ENCODE measurements around the gene IFFO2. TPM values are rescaled to one million over a fixed set of nuclear protein-coding genes. Genes with fewer than 3 reads are reported as not detected.

Gene IFFO2
- total and polyA plus RNA-seq, 2 donors (not counting 3 experiments of a cell fraction or from before 2014, with no cell fraction given), result 31.1 to 31.3 TPM

DNA sequence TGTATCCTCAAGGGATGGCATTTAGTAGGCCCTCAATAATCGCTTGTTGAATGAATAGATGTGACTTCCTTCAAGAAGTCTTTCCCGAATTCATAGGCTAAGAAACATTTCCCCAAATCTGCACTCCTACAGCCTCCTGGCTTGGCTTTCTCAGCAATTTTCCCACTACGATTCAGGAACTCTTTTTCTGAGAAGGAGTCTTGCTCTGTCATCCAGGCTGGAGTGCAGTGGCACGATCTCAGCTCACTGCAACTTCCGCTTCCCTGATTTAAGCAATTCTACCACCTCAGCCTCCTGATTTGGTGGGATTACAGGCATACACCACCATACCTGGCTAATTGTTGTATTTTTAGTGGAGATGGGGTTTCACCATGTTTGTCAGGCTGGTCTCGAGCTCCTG is 37.9 kb upstream of the IFFO2 start:
- H3K4me1 ChIP-seq (ENCODE audit: control insufficient read depth, extremely low read depth, insufficient read depth, low read length), result no peaks in the 10 kb centered on the region
- H3K4me2 ChIP-seq (ENCODE audit: insufficient read depth, low read length), result no peak overlapping the region
- H3K79me2 ChIP-seq (ENCODE audit: control insufficient read depth, insufficient read depth, low read length), result no peaks in the 10 kb centered on the region
- H3K36me3 ChIP-seq (ENCODE audit: control insufficient read depth in 2 of 2, extremely low read depth in 1 of 2, insufficient read depth in 2 of 2, low read length in 2 of 2), result no peaks in the 10 kb centered on the region
- DNase-seq (ENCODE audit: low read depth, low spot score), result no peak
- FAIRE-seq, result no peak
- H3K27ac ChIP-seq (ENCODE audit: insufficient read depth, low read depth, low read length), result no peak overlapping the region
- no peaks in the 10 kb centered on the region for H3K9me1 ChIP-seq (replicated peaks; ENCODE audit: control insufficient read depth, extremely low read depth, insufficient read depth, low read length)
- intact Hi-C loops (cut with micrococcal nuclease), result no loop called here
- no peak overlapping the region for H3K9ac ChIP-seq (replicated peaks; ENCODE audit: extremely low read depth, insufficient read depth, low read length)
- peaks cover 1 to 2% of the 10 kb centered on the region in 2 experiments for H3K27me3 ChIP-seq (ENCODE audit: control insufficient read depth in 2 of 2, insufficient read depth in 2 of 2, low read length in 2 of 2)
- H2AFZ ChIP-seq (ENCODE audit: low read depth, low read length), result no peak overlapping the region
- no peaks in the 10 kb centered on the region for H4K20me1 ChIP-seq (replicated peaks; ENCODE audit: control insufficient read depth, extremely low read depth, insufficient read depth, low read length)
- H3K9me3 ChIP-seq (replicated peaks; ENCODE audit: control insufficient read depth, insufficient read depth, low read length), result no peaks in the 10 kb centered on the region
- dilution Hi-C loops (cut with MboI; ENCODE audit: extremely low pct_ligation_motif_present, low sequenced_read_pairs), result no loop called here
- POLR2A ChIA-PET, result no interaction called here
- BruUV-seq (replicated peaks), result no TSS peak
- TF ChIP-seq EZH2 (IDR thresholded peaks at IDR 0.05; ENCODE audit: borderline replicate concordance, low read depth, low read length, severe bottlenecking), result no peak
- TF ChIP-seq GATA2 (IDR thresholded peaks at IDR 0.05; ENCODE audit: insufficient read depth, insufficient read length, low read depth, low read length), result no peak
- TF ChIP-seq, protein P1, sequence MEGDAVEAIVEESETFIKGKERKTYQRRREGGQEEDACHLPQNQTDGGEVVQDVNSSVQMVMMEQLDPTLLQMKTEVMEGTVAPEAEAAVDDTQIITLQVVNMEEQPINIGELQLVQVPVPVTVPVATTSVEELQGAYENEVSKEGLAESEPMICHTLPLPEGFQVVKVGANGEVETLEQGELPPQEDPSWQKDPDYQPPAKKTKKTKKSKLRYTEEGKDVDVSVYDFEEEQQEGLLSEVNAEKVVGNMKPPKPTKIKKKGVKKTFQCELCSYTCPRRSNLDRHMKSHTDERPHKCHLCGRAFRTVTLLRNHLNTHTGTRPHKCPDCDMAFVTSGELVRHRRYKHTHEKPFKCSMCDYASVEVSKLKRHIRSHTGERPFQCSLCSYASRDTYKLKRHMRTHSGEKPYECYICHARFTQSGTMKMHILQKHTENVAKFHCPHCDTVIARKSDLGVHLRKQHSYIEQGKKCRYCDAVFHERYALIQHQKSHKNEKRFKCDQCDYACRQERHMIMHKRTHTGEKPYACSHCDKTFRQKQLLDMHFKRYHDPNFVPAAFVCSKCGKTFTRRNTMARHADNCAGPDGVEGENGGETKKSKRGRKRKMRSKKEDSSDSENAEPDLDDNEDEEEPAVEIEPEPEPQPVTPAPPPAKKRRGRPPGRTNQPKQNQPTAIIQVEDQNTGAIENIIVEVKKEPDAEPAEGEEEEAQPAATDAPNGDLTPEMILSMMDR (IDR thresholded peaks at IDR 0.05; ENCODE audit: extremely low read depth in 1 of 2, insufficient read depth in 1 of 2, low read depth in 1 of 2, low read length in 2 of 2), result no peak
- no peak for TF ChIP-seq MAX (IDR thresholded peaks at IDR 0.05; ENCODE audit: insufficient read depth, insufficient read length)
- TF ChIP-seq FOS (IDR thresholded peaks at IDR 0.05; ENCODE audit: borderline replicate concordance, insufficient read depth, low read length), result no peak
- TF ChIP-seq MYC (IDR thresholded peaks at IDR 0.05; ENCODE audit: low read depth, low read length), result no peak
- TF ChIP-seq POLR2A (IDR thresholded peaks at IDR 0.05; ENCODE audit: low read depth, low read length), result no peak
- TF ChIP-seq JUN (IDR thresholded peaks at IDR 0.05; ENCODE audit: borderline replicate concordance, insufficient read depth, insufficient read length, low read depth), result no peak
- TF ChIP-seq POLR2AphosphoS5 (IDR thresholded peaks at IDR 0.05; ENCODE audit: insufficient read depth, low read depth, low read length), result no peak
- CTCF ChIA-PET, result interaction anchor here (1.3 kb wide), 1 partner anchor 12 kb away, joined by 3 read pairs; no protein-coding TSS in a partner anchor
- no peak overlapping the region for H3K4me3 ChIP-seq (replicated peaks in 1 of 3; ENCODE audit: insufficient read depth in 1 of 3, low read depth in 1 of 3, low read length in 3 of 3)
